SK-N-SH (cell line): ENCODE data around the gene COX4I1.
A peak's percentile ranks its signal among the peaks of the same experiment; 100 is the strongest.

Experiments used
- CHD2 ChIP-seq: fragments of 150-350 bp; IDR thresholded peaks from 2 replicates; pipeline ENCODE4 v1.6.1; 2018; ENCODE audit warnings: low read length; ENCODE audit not compliant: partially characterized antibody
- CTCF ChIP-seq: fragments of 200-600 bp; sonication (generic); IDR thresholded peaks from 2 replicates; pipeline ENCODE4 v1.6.1; 2017; ENCODE audit warnings: antibody characterized with exemption, mild to moderate bottlenecking, moderate library complexity
- POLR2AphosphoS5 ChIP-seq: IDR thresholded peaks from 2 replicates; pipeline ENCODE4 v1.6.1; 2012; ENCODE audit warnings: low read depth, low read length
- RAD21 ChIP-seq: IDR thresholded peaks from 2 replicates; pipeline ENCODE4 v1.6.1; 2012; ENCODE audit warnings: mild to moderate bottlenecking, low read length
- SMC3 ChIP-seq: IDR thresholded peaks from 2 replicates; pipeline ENCODE4 v1.6.1; 2012; ENCODE audit warnings: low read depth, low read length, improper control_type of control experiment

- TF ChIP-seq SMC3 (peak; percentile 38), POLR2AphosphoS5 (no peak), CTCF (peak; percentile 75), RAD21 (peak; percentile 48), CHD2 (no peak)
Observed at GRCh38 chr16:85819245-85819644, 19.8 kb downstream of the COX4I1 start.
